HL-60 (cell line): Measurements from ENCODE around the gene EFL1.

Source experiments
- GABPA ChIP-seq: IDR thresholded peaks from 2 replicates; pipeline ENCODE4 v1.6.1; 2012; ENCODE audit warnings: low read depth
- TF ChIP-seq, protein P1 (sequence below): IDR thresholded peaks from one replicate; pipeline ENCODE4 v1.5.1; 2011; ENCODE audit warnings: low read length, control low read depth, inconsistent platforms; ENCODE audit not compliant: insufficient read depth

DNA sequence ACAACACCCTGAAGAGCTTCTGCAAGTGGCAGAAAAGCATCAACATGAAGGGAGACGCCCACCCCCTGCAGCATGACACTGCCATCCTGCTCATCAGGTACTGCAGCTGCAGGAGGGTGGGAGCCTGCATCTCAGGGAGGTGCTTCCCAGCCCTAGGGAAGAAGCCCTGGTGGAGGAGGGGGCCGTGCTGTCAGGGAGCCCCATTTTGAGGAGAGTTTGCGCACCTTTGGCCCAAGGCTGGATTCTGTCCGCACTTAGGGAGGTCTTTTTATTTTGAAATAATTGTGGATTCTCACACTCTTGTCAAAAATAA lies 42.2 kb upstream of the EFL1 start:
- TF ChIP-seq, protein P1, sequence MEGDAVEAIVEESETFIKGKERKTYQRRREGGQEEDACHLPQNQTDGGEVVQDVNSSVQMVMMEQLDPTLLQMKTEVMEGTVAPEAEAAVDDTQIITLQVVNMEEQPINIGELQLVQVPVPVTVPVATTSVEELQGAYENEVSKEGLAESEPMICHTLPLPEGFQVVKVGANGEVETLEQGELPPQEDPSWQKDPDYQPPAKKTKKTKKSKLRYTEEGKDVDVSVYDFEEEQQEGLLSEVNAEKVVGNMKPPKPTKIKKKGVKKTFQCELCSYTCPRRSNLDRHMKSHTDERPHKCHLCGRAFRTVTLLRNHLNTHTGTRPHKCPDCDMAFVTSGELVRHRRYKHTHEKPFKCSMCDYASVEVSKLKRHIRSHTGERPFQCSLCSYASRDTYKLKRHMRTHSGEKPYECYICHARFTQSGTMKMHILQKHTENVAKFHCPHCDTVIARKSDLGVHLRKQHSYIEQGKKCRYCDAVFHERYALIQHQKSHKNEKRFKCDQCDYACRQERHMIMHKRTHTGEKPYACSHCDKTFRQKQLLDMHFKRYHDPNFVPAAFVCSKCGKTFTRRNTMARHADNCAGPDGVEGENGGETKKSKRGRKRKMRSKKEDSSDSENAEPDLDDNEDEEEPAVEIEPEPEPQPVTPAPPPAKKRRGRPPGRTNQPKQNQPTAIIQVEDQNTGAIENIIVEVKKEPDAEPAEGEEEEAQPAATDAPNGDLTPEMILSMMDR, result no peak
- TF ChIP-seq GABPA, result no peak
